ENCODE results near the gene EXOC4.
"Not testable (repeated sequence)": the region's sequence is repeated elsewhere in the genome, so short reads cannot be mapped to it uniquely, and the experiment has no call there.

- not testable (repeated sequence) for TF ChIP-seq POLR2A, CTCF, POLR2AphosphoS5, EP300 (IDR thresholded peaks at IDR 0.05)
These were observed 390.8 kb downstream of the EXOC4 start for GRCh38 chr7:133643652-133644051.

Data from sigmoid colon (tissue), 4 donors.